Skin of body (tissue), 2 donors: ENCODE data around the gene KIF18A. TPM values are rescaled to one million over a fixed set of nuclear protein-coding genes. Genes with fewer than 3 reads are reported as not detected.
"Not testable (repeated sequence)": the region's sequence is repeated elsewhere in the genome, so short reads cannot be mapped to it uniquely, and the experiment has no call there.

Source experiments
- DNase-seq: peaks from one replicate; lab custom pipeline; 2025; lab: John Stamatoyannopoulos, UW
- total RNA-seq: library from RNA; depleted of rRNA; stranded (reverse); fragments of >200 nt; gene quantifications from one replicate; pipeline ENCODE4 v1.2.3, GENCODE V29; 2014

KIF18A gene
- total RNA-seq = 8.0 TPM

DNA sequence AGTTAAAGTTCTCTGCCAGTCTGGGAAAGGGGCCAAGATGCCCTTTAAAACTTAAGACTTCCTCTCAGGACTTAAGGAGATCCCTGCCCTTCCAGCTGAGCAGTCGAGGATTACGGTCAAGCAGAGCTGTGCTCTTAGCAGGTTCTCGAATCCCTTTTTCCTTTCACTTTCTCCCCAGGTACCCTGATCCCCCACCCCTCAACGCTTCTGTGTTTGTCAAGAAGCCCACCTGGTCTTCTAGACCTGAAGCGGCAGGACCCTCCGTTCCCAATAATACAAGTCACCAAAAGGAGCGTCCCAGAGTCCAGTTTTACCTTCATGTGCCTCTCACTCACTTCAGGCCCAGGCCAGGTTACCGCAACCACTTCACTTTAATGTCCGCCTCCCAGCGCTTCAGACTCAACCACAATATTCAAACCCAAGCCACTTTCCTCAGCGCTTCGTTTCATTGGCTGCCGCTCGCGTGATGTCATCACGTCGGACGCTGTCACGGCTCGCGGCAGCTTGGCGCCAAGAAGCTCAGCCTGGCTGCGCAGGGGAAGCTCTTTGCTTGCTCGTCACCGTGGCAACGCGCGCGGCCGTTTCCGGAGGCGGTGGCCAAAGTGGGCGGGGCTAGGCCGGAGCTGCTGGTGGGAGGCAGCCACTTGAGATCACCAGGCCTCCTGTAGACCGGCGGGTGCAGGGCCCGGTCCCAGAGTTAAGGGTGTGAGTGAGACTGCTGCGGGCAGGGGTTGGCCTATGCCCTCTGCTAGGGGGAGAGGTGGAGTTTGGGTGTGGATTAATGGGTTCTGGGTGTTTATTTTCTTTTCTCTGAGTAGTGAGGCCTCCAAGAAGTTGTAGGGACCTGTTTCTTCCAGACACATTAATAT, at the start of gene KIF18A, which contains the start of gene METTL15:
KIF18A (minus strand) TSS at position 407 of the 869 bp plus-strand sequence. CDS start 10,209 bp downstream, outside the sequence.
METTL15 (plus strand) TSS at position 639 of the 869 bp plus-strand sequence. CDS start 4,947 bp downstream, outside the sequence.
- peak; percentile 97 for DNase-seq

DNA sequence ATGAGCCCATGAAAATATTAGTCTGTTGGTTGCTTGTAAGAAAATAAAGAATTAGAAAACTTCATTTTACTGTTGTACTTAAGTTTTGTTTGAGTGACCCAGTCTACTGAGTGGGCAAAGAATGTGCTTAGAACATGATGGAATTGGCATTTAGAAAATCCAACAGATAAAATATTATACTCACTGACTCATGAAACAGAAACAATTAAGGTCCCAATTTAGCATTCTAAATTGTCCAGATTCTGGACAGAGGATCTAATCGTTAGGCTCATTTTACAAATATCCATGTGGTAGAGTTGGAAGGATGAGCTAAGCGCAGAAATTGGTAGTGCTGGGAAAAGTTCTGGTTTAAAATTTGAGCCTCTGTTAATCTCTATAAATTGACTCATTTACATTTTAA, 45.6 kb upstream of the KIF18A start:
- DNase-seq = no peak

DNA sequence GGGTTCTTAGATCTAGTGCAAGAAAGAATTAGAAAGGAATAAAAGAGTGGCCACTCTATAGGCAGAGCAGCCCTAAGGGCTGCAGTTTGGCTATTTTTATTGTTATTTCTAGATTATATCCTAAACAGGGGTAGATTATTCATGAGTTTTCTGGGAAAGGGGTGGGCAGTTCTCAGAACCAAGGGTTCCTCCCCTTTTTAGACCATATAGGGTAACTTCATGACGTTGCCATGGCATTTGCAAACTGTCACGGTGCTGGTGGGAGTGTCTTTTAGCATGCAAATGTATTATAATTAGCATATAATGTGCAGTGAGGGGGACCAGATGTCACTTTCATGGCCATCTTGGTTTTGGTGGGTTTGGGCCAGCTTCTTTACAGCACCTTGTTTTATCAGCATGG, 44.8 kb upstream of the KIF18A start:
- DNase-seq = no peak

DNA sequence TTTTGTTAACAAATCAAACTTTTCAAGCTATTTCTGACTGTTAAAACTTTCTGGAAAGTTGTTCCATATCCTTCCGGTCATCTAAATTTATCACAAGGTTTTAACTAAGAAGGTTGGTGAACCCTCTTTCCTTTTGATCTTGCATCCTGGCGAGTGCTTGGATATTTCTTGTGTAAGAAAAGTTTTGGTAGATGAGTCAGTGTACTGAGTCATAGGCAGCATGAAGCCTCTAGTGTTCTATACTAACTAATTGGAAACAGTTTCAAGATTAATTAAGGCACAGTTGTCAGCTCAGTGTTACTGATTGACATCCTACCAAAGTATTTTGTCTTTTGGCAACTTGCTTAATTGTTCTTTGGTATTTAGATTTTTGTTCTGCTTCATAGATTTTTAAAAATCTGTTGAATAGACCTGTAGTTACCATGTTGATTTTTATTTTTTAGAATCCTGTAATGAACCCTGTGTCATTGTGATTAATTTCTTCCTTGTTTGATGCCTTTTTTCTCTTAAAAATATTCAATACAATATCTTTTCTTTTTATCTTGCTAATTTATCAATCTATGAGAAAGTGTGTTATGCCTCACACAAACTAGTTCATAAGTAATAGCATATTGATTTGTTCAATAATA, 38.3 kb upstream of the KIF18A start:
- DNase-seq = peak; percentile 8

DNA sequence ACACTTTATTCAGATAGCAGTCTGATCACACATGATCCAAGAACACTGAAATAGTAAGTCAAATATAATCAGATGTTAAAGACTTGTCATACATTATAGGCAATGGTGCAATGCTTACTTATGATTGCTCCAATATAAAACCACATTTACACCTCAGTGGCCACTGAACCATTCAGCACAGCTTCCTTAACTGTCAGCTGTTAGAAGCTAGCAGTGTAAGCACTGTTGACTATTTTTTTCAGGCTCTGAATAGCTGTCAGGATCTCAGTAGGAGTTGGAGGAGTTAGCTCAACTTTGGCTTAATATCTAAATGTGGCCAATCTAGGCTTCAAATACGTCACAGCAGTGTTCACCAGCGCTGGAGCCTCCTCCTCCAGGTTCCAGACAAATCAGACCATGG, 36.9 kb upstream of the KIF18A start:
- no peak for DNase-seq

DNA sequence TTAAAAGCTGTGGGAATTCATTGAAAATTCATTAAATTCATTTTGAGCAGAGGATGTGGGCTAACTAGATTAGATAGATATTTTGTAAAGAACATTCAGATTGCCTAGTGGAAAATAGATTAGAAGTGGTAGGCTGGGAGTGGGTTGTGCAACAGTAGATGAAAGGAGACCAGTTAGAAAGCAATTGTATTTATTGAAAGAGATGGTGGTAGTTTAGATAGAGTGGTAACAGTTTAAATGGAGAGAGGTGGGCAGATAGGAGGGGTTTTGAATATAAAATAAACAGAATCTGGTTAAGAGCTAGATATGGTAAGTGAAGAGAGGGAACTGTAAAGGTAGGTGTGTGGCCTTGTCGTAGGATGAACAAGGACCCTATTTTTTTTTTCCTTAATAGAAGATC, 34.8 kb upstream of the KIF18A start:
- no peak for DNase-seq

DNA sequence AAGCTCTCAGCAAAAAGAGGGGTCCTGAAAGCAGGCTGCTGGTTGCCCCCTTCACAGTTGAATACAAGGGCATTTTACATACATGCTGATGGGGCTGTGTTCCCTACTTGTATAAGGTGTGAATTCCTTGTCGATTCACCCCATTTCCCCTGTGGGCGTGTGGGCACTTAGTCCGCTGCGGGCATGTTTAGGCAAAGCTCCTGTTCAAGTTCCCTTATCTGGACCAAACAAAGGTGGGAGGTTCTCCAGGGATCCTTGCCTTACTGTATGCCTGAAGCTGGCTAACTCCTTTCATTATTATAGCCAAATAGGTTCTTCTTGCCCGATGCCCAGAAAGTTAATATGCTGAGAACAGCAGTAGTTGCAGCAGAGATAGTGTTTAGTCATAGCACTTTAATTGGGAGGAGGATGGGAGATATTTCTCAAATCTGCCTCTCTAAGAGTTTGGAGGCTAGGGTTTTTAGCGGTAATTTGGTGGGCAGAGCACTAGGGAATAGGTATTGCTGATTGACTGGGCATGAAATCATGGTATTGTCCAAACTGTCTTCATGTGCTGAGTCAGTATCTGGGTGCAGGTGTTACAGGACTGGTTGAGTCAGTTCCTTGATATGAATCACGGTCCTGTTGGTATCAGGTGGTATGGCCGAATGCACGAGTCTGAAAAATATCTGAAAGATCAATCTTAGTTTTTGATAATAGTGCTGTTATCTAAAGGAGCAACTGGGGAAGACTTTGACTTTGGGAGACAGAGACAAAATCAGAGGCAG, 32.9 kb upstream of the KIF18A start:
- DNase-seq = no peak

DNA sequence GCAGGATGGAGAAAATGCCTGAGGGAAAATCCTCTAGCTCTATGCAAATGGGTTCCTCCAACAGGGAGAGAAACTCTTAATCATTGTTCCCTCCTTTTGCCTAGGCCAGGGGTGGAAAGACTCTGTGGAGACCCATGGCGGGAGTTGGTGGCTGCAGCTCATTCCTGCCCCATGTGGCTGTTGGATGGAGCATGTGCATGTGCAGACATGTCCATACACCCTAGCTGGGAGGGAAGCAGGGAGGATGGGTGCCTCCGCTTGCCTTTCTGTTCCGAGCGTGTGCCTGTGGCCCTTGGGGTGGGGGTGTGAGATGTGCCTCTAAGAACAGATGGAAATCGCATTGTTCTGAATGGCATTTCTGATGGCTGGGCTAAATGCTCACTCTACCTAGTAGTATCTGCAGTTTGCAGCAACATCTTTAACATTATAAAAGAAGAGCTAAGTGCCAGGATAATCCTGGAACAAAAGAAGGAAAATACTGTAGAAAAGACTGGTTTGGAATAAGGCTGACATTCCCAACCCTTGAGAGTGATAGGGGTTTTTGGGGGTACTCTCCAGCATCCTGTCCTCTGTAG, 32.0 kb upstream of the KIF18A start:
- DNase-seq = no peak

DNA sequence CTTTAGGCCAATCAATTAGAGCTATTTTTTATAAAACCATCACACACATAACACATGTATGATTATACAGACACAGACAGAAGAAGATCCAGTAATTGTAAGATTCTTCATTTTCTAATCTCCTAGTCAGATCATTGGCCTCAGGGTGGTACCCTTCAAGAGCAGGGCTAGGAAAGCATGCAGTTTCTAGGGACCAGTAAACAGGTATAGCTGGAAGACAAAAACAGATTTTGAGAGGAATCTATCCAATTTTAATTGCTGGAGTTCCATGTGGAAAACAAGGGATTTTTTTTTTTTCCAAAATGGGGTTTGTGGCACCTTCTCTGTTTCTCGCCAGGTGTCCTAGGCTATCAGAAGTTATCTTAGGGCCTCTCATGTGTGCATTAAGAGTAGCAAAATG, 29.9 kb upstream of the KIF18A start:
- DNase-seq = no peak

DNA sequence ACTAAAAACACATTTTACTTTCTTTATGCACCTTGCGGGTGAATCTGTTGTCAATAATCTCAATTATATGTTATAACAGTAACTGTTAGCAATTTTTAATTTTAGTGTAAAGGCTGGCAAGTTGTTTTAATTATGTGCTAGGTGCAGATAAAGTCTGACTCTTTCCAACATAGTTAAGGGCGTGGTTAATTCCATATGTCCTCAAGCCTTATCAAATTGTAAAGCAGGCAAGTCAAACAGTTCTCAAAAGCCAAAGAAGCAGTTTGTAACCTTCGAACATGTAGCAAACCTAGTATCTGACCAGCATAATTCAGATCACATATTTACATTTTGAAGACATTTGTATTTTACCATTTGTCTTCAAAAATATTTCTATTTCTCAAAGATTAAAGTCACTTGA, 29.4 kb upstream of the KIF18A start:
- DNase-seq = no peak

DNA sequence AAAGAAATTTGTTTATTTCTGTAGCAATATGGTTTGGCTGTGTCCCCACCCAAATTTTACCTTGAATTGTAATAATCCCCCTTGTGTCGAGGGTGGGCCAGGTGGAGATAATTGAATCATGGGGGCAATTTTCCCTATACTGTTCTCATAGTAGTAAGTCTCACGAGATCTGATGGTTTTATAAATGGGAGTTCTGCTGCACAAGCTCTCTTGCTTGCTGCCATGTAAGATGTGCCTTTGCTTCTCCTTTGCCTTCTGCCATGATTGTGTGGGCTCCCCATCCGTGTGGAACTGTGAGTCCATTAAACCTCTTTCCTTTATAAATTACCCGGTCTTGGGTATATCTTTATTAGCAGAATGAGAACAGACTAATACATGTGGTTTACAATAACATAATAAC, 28.2 kb upstream of the KIF18A start:
- not testable (repeated sequence) for DNase-seq

DNA sequence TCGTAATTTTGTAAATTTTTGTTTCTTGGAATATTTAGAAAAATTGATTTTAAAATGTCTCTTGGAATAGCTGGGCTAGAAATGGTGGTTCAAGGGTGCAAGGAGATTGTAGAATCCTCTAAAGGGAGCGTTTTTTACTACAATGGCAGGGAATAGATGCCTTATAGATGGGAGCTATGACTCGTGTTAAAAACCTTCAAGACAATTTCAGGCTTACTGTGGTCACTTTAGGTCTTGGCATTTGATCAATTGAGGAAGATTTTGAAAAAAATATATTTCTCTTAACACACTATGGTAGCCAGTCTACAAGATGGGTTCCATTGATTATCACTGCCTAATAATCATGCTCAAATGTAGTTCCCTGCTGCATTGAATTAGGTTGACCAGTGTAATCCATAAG, 25.2 kb upstream of the KIF18A start:
- DNase-seq = no peak

DNA sequence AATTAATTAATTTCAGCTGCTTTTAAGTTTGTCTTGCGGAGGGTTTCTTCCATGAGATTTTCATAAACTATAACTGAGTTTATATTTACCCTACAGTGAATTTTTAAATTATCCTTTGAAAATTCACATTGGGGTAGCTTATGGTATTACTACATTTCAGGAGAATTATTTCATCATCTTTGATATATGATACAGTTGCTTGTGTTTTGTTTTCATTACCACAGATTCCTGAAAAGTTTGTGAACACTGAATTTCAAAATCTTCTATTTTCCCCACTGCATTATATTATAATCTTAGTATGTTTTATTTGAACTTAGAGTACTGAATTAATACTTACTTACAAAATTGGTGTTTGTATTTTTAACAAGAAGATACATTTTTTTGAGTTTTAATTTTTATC, 24.6 kb upstream of the KIF18A start:
- no peak for DNase-seq

DNA sequence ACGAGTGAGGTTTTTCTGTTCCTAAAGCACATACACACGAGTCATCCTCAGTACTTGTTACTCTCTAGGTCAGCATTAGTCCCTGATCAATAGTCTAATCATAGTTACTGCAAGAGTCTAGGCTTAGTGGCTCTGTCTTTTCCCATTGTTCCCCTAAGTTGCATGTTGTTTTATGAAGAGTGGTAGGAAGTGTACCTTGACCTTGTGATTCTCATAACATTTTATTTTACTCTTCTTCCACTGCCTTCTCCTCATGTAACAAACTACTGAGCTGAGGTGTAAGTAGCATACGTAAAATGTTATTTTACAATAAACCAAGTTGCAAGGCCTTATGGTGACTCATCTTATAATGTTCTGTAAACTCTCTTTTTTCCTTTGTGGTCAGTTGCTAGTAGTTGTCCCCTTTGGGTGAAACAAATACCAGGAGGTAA, 15.2 kb upstream of the KIF18A start:
- no peak for DNase-seq

DNA sequence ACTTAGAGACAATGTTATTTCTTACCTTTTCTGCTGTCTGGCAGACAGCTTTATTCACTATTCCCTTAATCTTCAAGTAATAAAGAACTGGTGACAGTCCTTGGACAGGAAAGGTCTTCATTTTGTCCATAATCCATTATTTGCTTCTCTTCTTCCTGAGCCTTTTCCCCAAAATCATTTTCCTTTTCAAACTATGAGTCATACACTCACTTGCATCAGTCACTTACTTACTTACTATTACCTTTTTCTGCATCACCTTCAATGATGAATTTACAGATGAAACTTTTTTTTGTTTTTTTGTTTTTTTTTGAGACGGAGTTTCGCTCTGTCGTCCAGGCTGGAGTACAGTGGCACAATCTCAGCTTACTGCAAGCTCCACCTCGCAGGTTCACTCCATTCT, 9.8 kb upstream of the KIF18A start:
- DNase-seq = no peak

DNA sequence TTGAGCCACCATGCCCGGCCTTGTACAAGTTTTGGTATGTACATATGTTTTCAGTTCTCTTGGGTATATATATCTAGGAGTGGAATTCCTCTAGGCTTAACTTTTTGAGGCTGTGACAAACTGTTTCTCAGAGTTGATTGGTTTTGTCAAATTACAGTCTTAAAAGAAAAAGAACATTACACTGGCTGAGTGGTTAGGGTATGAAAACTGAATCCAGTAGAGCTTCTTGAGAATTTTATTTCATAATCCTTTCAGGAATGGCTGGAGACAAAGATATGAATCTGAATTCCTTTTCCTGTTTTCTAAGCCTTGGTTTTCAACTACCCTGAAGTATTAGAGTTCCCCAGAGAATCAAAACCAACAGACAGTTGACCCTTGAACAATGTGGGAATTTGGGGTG, 6.8 kb upstream of the KIF18A start:
- DNase-seq = no peak

DNA sequence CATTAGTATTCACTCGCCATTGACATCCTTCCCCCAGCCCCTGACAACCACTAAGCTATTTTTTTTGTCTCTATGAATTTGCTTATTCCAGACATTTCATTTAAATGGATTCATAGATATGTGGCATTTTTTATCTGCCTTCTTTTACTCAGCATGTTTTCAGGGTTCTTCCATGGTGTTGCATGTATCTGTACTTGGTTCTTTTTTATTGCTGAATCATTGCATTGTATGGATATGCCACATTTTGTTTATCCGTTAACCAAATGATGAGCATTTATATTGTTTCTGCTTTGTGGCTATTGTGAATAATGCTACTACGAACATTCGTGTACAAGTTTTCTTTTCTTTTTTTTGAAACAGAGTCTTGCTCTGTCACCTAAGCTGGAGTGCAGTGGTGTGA, 6.2 kb upstream of the KIF18A start:
- no peak for DNase-seq

DNA sequence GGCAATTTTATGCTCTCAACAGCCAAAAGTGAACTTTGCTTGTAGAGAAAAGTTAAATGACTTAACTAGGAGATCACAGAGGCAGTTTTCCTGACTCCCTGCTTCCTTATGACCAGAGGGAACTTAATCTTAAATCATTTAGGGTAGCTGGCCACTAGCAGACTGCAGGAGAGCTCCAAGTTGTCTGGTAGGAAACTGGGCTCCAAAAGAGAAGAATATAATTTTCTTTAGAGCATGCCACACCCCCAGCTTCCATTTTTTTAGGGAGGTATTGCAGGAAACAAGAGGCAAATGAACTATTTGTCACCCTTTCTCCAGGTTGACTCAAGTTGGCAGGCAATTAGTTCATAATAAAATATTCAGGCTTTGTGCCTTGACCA, 2.9 kb upstream of the KIF18A start:
- DNase-seq = peak; percentile 72

DNA sequence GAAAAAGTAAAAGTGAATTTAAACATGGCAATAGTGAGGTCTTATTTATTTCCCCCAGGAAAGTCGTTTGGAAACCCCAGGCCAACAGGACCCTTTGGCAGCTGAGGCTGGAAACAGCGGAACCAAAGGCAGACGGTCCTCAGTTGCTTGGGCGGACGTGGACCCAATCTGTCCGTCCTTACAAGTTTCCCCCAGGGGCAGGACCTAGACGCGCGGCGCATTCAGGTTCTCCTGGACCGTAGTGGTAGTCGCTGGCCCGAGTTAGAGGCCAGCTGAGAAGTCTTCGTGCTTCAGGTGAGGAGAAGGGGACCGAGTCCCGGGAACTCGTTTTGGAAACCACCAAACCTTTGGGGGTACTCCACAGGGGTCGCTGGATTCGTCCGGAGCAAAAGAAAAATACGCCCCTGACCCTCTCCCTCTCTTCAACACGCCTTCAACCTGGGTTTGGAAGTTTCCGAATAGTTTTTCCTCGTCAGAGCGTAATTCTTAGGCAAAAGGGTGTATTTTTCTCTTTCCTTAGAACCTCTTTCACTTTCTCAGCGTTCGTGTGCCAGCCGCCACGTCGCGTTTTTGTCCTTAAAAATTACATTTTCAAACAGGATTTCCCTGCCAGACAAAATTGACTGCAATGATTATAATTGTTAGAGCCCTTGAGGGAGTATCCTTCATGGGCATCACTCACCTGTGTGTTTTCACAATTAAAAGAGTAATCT, 2.3 kb upstream of the KIF18A start:
- DNase-seq = peak; percentile 72

DNA sequence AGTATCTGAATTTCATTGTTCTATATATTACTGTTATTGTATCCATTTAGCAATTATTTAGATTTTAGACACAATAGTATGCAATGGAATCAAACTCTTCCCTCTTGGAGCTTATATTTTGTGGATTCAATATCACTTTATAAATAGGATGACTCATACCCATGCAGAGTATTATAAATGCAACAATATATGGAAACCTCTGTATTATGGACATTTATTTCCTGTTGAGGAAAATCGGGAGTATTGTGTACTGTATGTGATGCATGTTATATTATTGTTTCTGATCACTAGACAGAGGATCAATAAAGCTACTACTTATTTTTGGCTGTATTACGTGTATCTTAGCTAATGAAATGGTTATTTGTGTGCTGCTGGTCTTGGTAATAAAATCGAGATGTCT, 1.0 kb upstream of the KIF18A start:
- DNase-seq = peak; percentile 48

DNA sequence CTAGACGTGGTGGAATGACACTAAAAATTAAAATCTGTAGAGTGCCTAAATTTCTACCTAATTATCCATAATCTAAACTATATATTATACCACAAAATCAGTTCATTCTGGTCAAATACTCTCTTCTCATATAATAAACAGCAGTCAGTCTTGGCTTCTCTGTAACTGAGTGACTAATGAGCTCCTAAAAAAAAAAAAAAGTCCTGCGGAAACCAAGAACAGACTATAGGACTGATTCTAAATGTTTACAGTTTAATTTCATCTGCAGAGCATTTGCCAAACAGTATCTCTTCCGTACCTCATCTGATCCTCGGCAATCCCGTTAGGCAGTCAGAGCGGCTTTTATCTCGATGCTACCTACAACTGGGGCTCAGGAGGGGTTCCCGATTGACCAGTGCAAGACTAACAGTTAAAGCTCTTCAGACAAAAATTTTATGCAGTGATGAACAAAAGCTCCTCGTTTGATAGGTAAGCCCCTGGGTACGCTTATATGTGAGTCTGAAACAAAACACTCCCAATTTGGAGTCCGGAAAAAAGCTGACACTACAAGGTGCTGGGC, 686 bp downstream of the KIF18A start:
- DNase-seq = peak; percentile 45
